HG02798 (cell line): ENCODE data around the gene WNT7A.

Source experiments
- ATAC-seq: cut with Tn5 transposase; IDR thresholded peaks from one replicate; pipeline ENCODE4 v1.9.1; 2021; ENCODE audit warnings: mild to moderate bottlenecking; ENCODE audit not compliant: unreplicated experiment, poor library complexity

WNT7A gene

GRCh38 chr3:13782501-13782900, 97.4 kb downstream of the WNT7A start:
- ATAC-seq: no peak

GRCh38 chr3:13781417-13781816, 98.5 kb downstream of the WNT7A start:
- ATAC-seq: no peak

GRCh38 chr3:13780432-13781176, 99.3 kb downstream of the WNT7A start:
- no peak for ATAC-seq

- no peak for ATAC-seq
Measured at GRCh38 chr3:13776253-13777050, 103.4 kb downstream of the WNT7A start.

- no peak for ATAC-seq
Measured at GRCh38 chr3:13772885-13773745, 106.8 kb downstream of the WNT7A start.

- ATAC-seq: no peak
Measured at GRCh38 chr3:13772321-13772745, 107.5 kb downstream of the WNT7A start.

- no peak for ATAC-seq
Measured at GRCh38 chr3:13771496-13771895, 108.4 kb downstream of the WNT7A start.

- ATAC-seq: no peak
Measured at GRCh38 chr3:13770170-13771169, 109.4 kb downstream of the WNT7A start.

GRCh38 chr3:13769422-13769821, 110.4 kb downstream of the WNT7A start:
- ATAC-seq: no peak

GRCh38 chr3:13768453-13768852, 111.4 kb downstream of the WNT7A start:
- no peak for ATAC-seq

GRCh38 chr3:13767896-13768295, 112.0 kb downstream of the WNT7A start:
- no peak for ATAC-seq

GRCh38 chr3:13767030-13767429, 112.8 kb downstream of the WNT7A start:
- ATAC-seq: no peak
